ENCODE data around the gene ZBTB39.
"Not testable (repeated sequence)": the region's sequence is repeated elsewhere in the genome, so short reads cannot be mapped to it uniquely, and the experiment has no call there.

ZBTB39 gene

GRCh38 chr12:56987551-56988053, 18.7 kb downstream of the ZBTB39 start:
- Mint-ChIP-seq H3K36me3 (ENCODE audit: low read depth) (no peaks in the 10 kb centered on the region), H3K4me3 (peak overlapping the region; percentile 14), H3K4me1 (ENCODE audit: low read depth) (peaks cover 11% of the 10 kb centered on the region), H3K27me3 (ENCODE audit: low read depth) (peaks cover 10% of the 10 kb centered on the region), H3K27ac (no peak overlapping the region), H3K9me3 (no peaks in the 10 kb centered on the region)
- DNase-seq (ENCODE audit: low spot score), result peak; percentile 48

GRCh38 chr12:56987011-56987410, 19.3 kb downstream of the ZBTB39 start:
- H3K27ac Mint-ChIP-seq, result no peak overlapping the region
- peaks cover 11% of the 10 kb centered on the region for H3K4me1 Mint-ChIP-seq (ENCODE audit: low read depth)
- peaks cover 10% of the 10 kb centered on the region for H3K27me3 Mint-ChIP-seq (ENCODE audit: low read depth)
- no peak for DNase-seq (ENCODE audit: low spot score)
- H3K9me3 Mint-ChIP-seq, result no peaks in the 10 kb centered on the region
- H3K4me3 Mint-ChIP-seq, result peak overlapping the region; percentile 14
- H3K36me3 Mint-ChIP-seq (ENCODE audit: low read depth), result no peaks in the 10 kb centered on the region

- not testable (repeated sequence) for DNase-seq (ENCODE audit: low spot score); H3K36me3 Mint-ChIP-seq (ENCODE audit: low read depth); H3K9me3 Mint-ChIP-seq; H3K4me1 Mint-ChIP-seq (ENCODE audit: low read depth); H3K4me3 Mint-ChIP-seq; H3K27ac Mint-ChIP-seq
- H3K27me3 Mint-ChIP-seq (ENCODE audit: low read depth), result peaks cover 10% of the 10 kb centered on the region
These were observed 20.6 kb downstream of the ZBTB39 start for GRCh38 chr12:56985714-56986113.

- Mint-ChIP-seq H3K9me3 (no peaks in the 10 kb centered on the region), H3K36me3 (ENCODE audit: low read depth) (no peaks in the 10 kb centered on the region), H3K27me3 (ENCODE audit: low read depth) (peaks cover 4% of the 10 kb centered on the region), H3K4me3 (no peak overlapping the region), H3K27ac (no peak overlapping the region), H3K4me1 (ENCODE audit: low read depth) (peaks cover 6% of the 10 kb centered on the region)
- no peak for DNase-seq (ENCODE audit: low spot score)
These were observed 23.0 kb downstream of the ZBTB39 start for GRCh38 chr12:56983386-56983785.

- not testable (repeated sequence) for H3K4me3 Mint-ChIP-seq; H3K27me3 Mint-ChIP-seq (ENCODE audit: low read depth); DNase-seq (ENCODE audit: low spot score); H3K4me1 Mint-ChIP-seq (ENCODE audit: low read depth); H3K9me3 Mint-ChIP-seq; H3K36me3 Mint-ChIP-seq (ENCODE audit: low read depth); H3K27ac Mint-ChIP-seq
These were observed 23.6 kb downstream of the ZBTB39 start for GRCh38 chr12:56982578-56983236.

- DNase-seq (ENCODE audit: low spot score), result no peak
- Mint-ChIP-seq H3K4me3 (no peak overlapping the region), H3K36me3 (ENCODE audit: low read depth) (no peaks in the 10 kb centered on the region), H3K9me3 (no peaks in the 10 kb centered on the region), H3K4me1 (ENCODE audit: low read depth) (no peaks in the 10 kb centered on the region), H3K27me3 (ENCODE audit: low read depth) (no peaks in the 10 kb centered on the region), H3K27ac (no peak overlapping the region)
These were observed 25.3 kb downstream of the ZBTB39 start for GRCh38 chr12:56980941-56981530.

GRCh38 chr12:56980268-56980667, 26.1 kb downstream of the ZBTB39 start:
- no peaks in the 10 kb centered on the region for H3K4me1 Mint-ChIP-seq (ENCODE audit: low read depth)
- no peak overlapping the region for H3K4me3 Mint-ChIP-seq
- H3K36me3 Mint-ChIP-seq (ENCODE audit: low read depth), result no peaks in the 10 kb centered on the region
- no peak overlapping the region for H3K27ac Mint-ChIP-seq
- no peaks in the 10 kb centered on the region for H3K27me3 Mint-ChIP-seq (ENCODE audit: low read depth)
- H3K9me3 Mint-ChIP-seq, result no peaks in the 10 kb centered on the region
- DNase-seq (ENCODE audit: low spot score), result no peak

- H3K27ac Mint-ChIP-seq, result no peak overlapping the region
These were observed 26.7 kb downstream of the ZBTB39 start for GRCh38 chr12:56979628-56980027.

GRCh38 chr12:56978397-56979138, 27.8 kb downstream of the ZBTB39 start:
- Mint-ChIP-seq H3K27ac (no peak overlapping the region), H3K4me1 (ENCODE audit: low read depth) (no peaks in the 10 kb centered on the region), H3K4me3 (no peak overlapping the region), H3K9me3 (no peaks in the 10 kb centered on the region), H3K36me3 (ENCODE audit: low read depth) (no peaks in the 10 kb centered on the region), H3K27me3 (ENCODE audit: low read depth) (no peaks in the 10 kb centered on the region)
- no peak for DNase-seq (ENCODE audit: low spot score)

More at GRCh38 chr12:56979628-56980027, 26.7 kb downstream of the ZBTB39 start:
- Mint-ChIP-seq H3K27me3 (ENCODE audit: low read depth) (no peaks in the 10 kb centered on the region), H3K4me3 (no peak overlapping the region), H3K36me3 (ENCODE audit: low read depth) (no peaks in the 10 kb centered on the region), H3K9me3 (no peaks in the 10 kb centered on the region), H3K4me1 (ENCODE audit: low read depth) (no peaks in the 10 kb centered on the region)
- no peak for DNase-seq (ENCODE audit: low spot score)

- H3K36me3 Mint-ChIP-seq (ENCODE audit: low read depth); H3K4me3 Mint-ChIP-seq; H3K27ac Mint-ChIP-seq; DNase-seq (ENCODE audit: low spot score); H3K4me1 Mint-ChIP-seq (ENCODE audit: low read depth); H3K27me3 Mint-ChIP-seq (ENCODE audit: low read depth); H3K9me3 Mint-ChIP-seq: not testable (repeated sequence)
These were observed 29.0 kb downstream of the ZBTB39 start for GRCh38 chr12:56977361-56977760.

- peaks cover 12% of the 10 kb centered on the region for H3K27me3 Mint-ChIP-seq (ENCODE audit: low read depth)
- not testable (repeated sequence) for H3K9me3 Mint-ChIP-seq; H3K27ac Mint-ChIP-seq; DNase-seq (ENCODE audit: low spot score); H3K4me1 Mint-ChIP-seq (ENCODE audit: low read depth); H3K4me3 Mint-ChIP-seq; H3K36me3 Mint-ChIP-seq (ENCODE audit: low read depth)
These were observed 32.1 kb downstream of the ZBTB39 start for GRCh38 chr12:56974224-56974623.

GRCh38 chr12:56968910-56969309, 37.4 kb downstream of the ZBTB39 start:
- not testable (repeated sequence) for H3K27ac Mint-ChIP-seq; H3K4me1 Mint-ChIP-seq (ENCODE audit: low read depth); DNase-seq (ENCODE audit: low spot score); H3K9me3 Mint-ChIP-seq; H3K36me3 Mint-ChIP-seq (ENCODE audit: low read depth); H3K4me3 Mint-ChIP-seq
- H3K27me3 Mint-ChIP-seq (ENCODE audit: low read depth), result peaks cover 16% of the 10 kb centered on the region

- not testable (repeated sequence) for H3K36me3 Mint-ChIP-seq (ENCODE audit: low read depth); H3K4me3 Mint-ChIP-seq; H3K9me3 Mint-ChIP-seq; H3K27ac Mint-ChIP-seq; H3K27me3 Mint-ChIP-seq (ENCODE audit: low read depth); DNase-seq (ENCODE audit: low spot score); H3K4me1 Mint-ChIP-seq (ENCODE audit: low read depth)
These were observed 40.2 kb downstream of the ZBTB39 start for GRCh38 chr12:56965997-56966642.

- not testable (repeated sequence) for H3K36me3 Mint-ChIP-seq (ENCODE audit: low read depth); H3K4me3 Mint-ChIP-seq; H3K9me3 Mint-ChIP-seq; DNase-seq (ENCODE audit: low spot score); H3K27ac Mint-ChIP-seq; H3K4me1 Mint-ChIP-seq (ENCODE audit: low read depth)
- peaks cover 12% of the 10 kb centered on the region for H3K27me3 Mint-ChIP-seq (ENCODE audit: low read depth)
These were observed 41.2 kb downstream of the ZBTB39 start for GRCh38 chr12:56965124-56965523.
